Trophoblast cell (in vitro differentiated cells and primary cell): Measurements from ENCODE around the gene WASF1.

Experiments
- DNase-seq, 2 donors: peaks; one replicate each; pipeline ENCODE4 v3.0.0-alpha.2; 2016
- H2AFZ ChIP-seq: 2 replicates; pipeline ENCODE4 v1.6.1; 2013; ENCODE audit warnings: low read length, moderate library complexity, mild to moderate bottlenecking; ENCODE audit not compliant: insufficient read depth, poor library complexity
- H2AK5ac ChIP-seq: 2 replicates; pipeline ENCODE4 v1.6.1; 2013; ENCODE audit warnings: mild to moderate bottlenecking, low read length
- H2BK120ac ChIP-seq: 2 replicates; pipeline ENCODE4 v1.6.1; 2013; ENCODE audit warnings: low read length, mild to moderate bottlenecking, moderate library complexity; ENCODE audit not compliant: insufficient read depth, poor library complexity
- H2BK12ac ChIP-seq: 2 replicates; pipeline ENCODE4 v1.6.1; 2013; ENCODE audit warnings: mild to moderate bottlenecking, low read length, moderate library complexity
- H2BK5ac ChIP-seq: 2 replicates; pipeline ENCODE4 v1.6.1; 2013; ENCODE audit warnings: low read length, low read depth, moderate library complexity, mild to moderate bottlenecking; ENCODE audit not compliant: poor library complexity
- H3K14ac ChIP-seq: 2 replicates; pipeline ENCODE4 v1.6.1; 2013; ENCODE audit warnings: mild to moderate bottlenecking, low read length
- H3K18ac ChIP-seq: 2 replicates; pipeline ENCODE4 v1.6.1; 2013; ENCODE audit warnings: mild to moderate bottlenecking, low read length
- H3K23ac ChIP-seq: 2 replicates; pipeline ENCODE4 v1.6.1; 2013; ENCODE audit warnings: low read length
- H3K27ac ChIP-seq: 2 replicates; pipeline ENCODE4 v1.5.1; 2013; ENCODE audit warnings: low read depth, mild to moderate bottlenecking, inconsistent platforms, low read length, moderate library complexity
- H3K27me3 ChIP-seq: 2 replicates; pipeline ENCODE4 v1.6.1; 2013; ENCODE audit warnings: inconsistent platforms, mild to moderate bottlenecking, low read length, moderate library complexity; ENCODE audit not compliant: insufficient read depth
- H3K36me3 ChIP-seq, 2 experiments: 1 replicate in 1 of 2; 2 replicates in 1 of 2; pipeline ENCODE4 v1.6.1; 2013; ENCODE audit warnings: low read length in 2 of 2, mild to moderate bottlenecking in 2 of 2, moderate library complexity in 1 of 2; ENCODE audit not compliant: insufficient read depth in 2 of 2, control insufficient read depth in 1 of 2
- H3K4ac ChIP-seq: 2 replicates; pipeline ENCODE4 v1.6.1; 2013; ENCODE audit warnings: low read depth, mild to moderate bottlenecking, low read length, moderate library complexity
- H3K4me1 ChIP-seq, 2 experiments: 1 replicate in 1 of 2; 2 replicates in 1 of 2; pipeline ENCODE4 v1.6.1; 2013; ENCODE audit warnings: low read length in 2 of 2, mild to moderate bottlenecking in 2 of 2, moderate library complexity in 1 of 2; ENCODE audit not compliant: insufficient read depth in 2 of 2, control insufficient read depth in 1 of 2
- H3K4me2 ChIP-seq: 2 replicates; pipeline ENCODE4 v1.6.1; 2013; ENCODE audit warnings: inconsistent platforms, mild to moderate bottlenecking, low read length, moderate library complexity
- H3K4me3 ChIP-seq: 2 replicates; pipeline ENCODE4 v1.5.1; 2013; ENCODE audit warnings: mild to moderate bottlenecking, low read depth, low read length, inconsistent platforms
- H3K79me1 ChIP-seq: one replicate; pipeline ENCODE4 v1.6.1; 2013; ENCODE audit warnings: low read length
- H3K79me2 ChIP-seq: 2 replicates; pipeline ENCODE4 v1.6.1; 2013; ENCODE audit warnings: low read length, mild to moderate bottlenecking; ENCODE audit not compliant: control insufficient read depth, insufficient read depth, poor library complexity
- H3K9ac ChIP-seq: 2 replicates; pipeline ENCODE4 v1.6.1; 2013; ENCODE audit warnings: mild to moderate bottlenecking, low read length
- H3K9me3 ChIP-seq: 2 replicates; pipeline ENCODE4 v1.6.1; 2013; ENCODE audit warnings: low read depth, mild to moderate bottlenecking, control low read depth, inconsistent platforms, low read length; ENCODE audit not compliant: insufficient read depth
- H4K12ac ChIP-seq: 2 replicates; pipeline ENCODE4 v1.6.1; 2013; ENCODE audit warnings: low read depth, mild to moderate bottlenecking, low read length, moderate library complexity
- H4K8ac ChIP-seq: 2 replicates; pipeline ENCODE4 v1.6.1; 2013; ENCODE audit warnings: low read depth, mild to moderate bottlenecking, low read length, moderate library complexity
- H4K91ac ChIP-seq: one replicate; pipeline ENCODE4 v1.6.1; 2013; ENCODE audit warnings: low read depth, mild to moderate bottlenecking, low read length, moderate library complexity
- WGBS: extraction: QIAGEN DNeasy Blood & Tissue Kit; methylation state at CpG from one replicate; pipeline ENCODE4 v1.1.7; 2013; ENCODE audit warnings: missing lambda C conversion rate; ENCODE audit not compliant: insufficient read length, insufficient coverage; ENCODE audit errors: extremely low coverage; 5-methylcytosine and 5-hydroxymethylcytosine counted together

The WASF1 gene

GRCh38 chr6:110068592-110068967, 110.9 kb downstream of the WASF1 start:
- no peak overlapping the region for H2BK120ac ChIP-seq
- H3K14ac ChIP-seq: no peak overlapping the region
- no peak overlapping the region for H4K12ac ChIP-seq
- H3K4me2 ChIP-seq: no peak overlapping the region
- H3K4ac ChIP-seq: no peak overlapping the region
- no peaks in the 10 kb centered on the region for H3K27me3 ChIP-seq
- no peaks in the 10 kb centered on the region for H3K79me1 ChIP-seq
- H4K8ac ChIP-seq: no peak overlapping the region
- no peaks in the 10 kb centered on the region for H3K79me2 ChIP-seq
- no peak overlapping the region for H3K4me3 ChIP-seq
- no peak overlapping the region for H2AK5ac ChIP-seq
- DNase-seq: no peak
- H2BK12ac ChIP-seq: no peak overlapping the region
- no peaks in the 10 kb centered on the region for H3K9me3 ChIP-seq
- H3K36me3 ChIP-seq: no peaks in the 10 kb centered on the region
- H2AFZ ChIP-seq: no peak overlapping the region
- no peak overlapping the region for H2BK5ac ChIP-seq
- WGBS: no CpG with 5 or more reads among the region's 8 CpGs
- H3K4me1 ChIP-seq: no peaks in the 10 kb centered on the region
- H3K18ac ChIP-seq: no peak overlapping the region
- no peak overlapping the region for H3K9ac ChIP-seq
- H4K91ac ChIP-seq: no peak overlapping the region
- H3K27ac ChIP-seq: no peak overlapping the region
- H3K23ac ChIP-seq: no peak overlapping the region

DNA sequence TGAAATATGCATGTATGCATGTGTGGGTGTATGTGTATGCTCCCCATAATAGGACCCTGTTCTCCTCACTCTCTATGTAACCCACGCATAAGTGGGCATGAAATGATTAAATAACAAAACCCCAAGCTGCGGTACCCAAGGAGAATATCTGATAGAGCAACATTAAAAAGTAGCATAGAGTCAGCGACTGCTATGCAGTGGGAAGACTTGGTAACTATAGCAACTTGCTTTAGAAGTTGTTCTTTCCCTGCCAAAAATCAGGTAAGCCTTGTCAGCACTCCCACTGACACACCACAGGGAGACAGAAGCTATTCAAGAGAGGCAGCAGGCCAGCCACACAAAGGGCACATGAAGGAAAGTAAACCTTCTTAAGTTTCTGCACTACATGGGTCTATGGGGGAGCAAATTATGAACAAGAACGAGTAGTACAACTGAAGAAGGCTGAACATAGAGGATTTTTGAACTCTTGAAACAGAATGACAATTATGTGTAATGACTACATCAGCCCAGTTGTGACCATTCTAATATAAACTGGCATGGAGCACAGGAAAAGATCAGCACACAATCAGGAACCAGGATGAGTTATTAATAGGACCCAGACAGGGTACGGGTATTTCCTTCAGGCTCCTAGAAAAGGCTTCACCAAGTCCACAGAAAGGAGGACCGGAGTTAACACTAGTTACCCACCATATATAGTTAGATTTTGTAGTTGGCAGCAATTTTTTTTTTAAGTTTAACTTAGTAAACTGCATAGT, 111.5 kb downstream of the WASF1 start:
- Histone ChIP-seq H4K12ac (no peak overlapping the region), H4K8ac (no peak overlapping the region), H3K23ac (no peak overlapping the region), H3K9ac (no peak overlapping the region), H3K4me2 (no peak overlapping the region), H2BK120ac (no peak overlapping the region), H3K4me3 (no peak overlapping the region), H3K4ac (no peak overlapping the region), H3K27ac (no peak overlapping the region), H3K27me3 (no peaks in the 10 kb centered on the region), H3K79me2 (no peaks in the 10 kb centered on the region), H4K91ac (no peak overlapping the region), H3K4me1 (no peaks in the 10 kb centered on the region), H3K79me1 (no peaks in the 10 kb centered on the region), H2BK12ac (no peak overlapping the region), H3K14ac (no peak overlapping the region), H3K18ac (no peak overlapping the region), H2AFZ (no peak overlapping the region), H2BK5ac (no peak overlapping the region), H3K36me3 (no peaks in the 10 kb centered on the region), H2AK5ac (no peak overlapping the region), H3K9me3 (no peaks in the 10 kb centered on the region)
- no CpG with 5 or more reads among the region's 6 CpGs for WGBS
- no peak for DNase-seq

GRCh38 chr6:110064744-110065524, 114.5 kb downstream of the WASF1 start:
- no peak for DNase-seq
- Histone ChIP-seq H3K4me3 (no peak overlapping the region), H3K27me3 (no peaks in the 10 kb centered on the region), H2BK12ac (no peak overlapping the region), H4K91ac (no peak overlapping the region), H3K27ac (no peak overlapping the region), H3K14ac (no peak overlapping the region), H2AK5ac (no peak overlapping the region), H3K9me3 (no peaks in the 10 kb centered on the region), H3K4ac (no peak overlapping the region), H4K12ac (no peak overlapping the region), H3K36me3 (no peaks in the 10 kb centered on the region), H3K23ac (no peak overlapping the region), H4K8ac (no peak overlapping the region), H2AFZ (no peak overlapping the region), H3K18ac (no peak overlapping the region), H3K9ac (no peak overlapping the region), H2BK5ac (no peak overlapping the region), H2BK120ac (no peak overlapping the region), H3K79me1 (no peaks in the 10 kb centered on the region), H3K79me2 (no peaks in the 10 kb centered on the region), H3K4me1 (no peaks in the 10 kb centered on the region), H3K4me2 (no peak overlapping the region)
- WGBS: no CpG with 5 or more reads among the region's 5 CpGs

DNA sequence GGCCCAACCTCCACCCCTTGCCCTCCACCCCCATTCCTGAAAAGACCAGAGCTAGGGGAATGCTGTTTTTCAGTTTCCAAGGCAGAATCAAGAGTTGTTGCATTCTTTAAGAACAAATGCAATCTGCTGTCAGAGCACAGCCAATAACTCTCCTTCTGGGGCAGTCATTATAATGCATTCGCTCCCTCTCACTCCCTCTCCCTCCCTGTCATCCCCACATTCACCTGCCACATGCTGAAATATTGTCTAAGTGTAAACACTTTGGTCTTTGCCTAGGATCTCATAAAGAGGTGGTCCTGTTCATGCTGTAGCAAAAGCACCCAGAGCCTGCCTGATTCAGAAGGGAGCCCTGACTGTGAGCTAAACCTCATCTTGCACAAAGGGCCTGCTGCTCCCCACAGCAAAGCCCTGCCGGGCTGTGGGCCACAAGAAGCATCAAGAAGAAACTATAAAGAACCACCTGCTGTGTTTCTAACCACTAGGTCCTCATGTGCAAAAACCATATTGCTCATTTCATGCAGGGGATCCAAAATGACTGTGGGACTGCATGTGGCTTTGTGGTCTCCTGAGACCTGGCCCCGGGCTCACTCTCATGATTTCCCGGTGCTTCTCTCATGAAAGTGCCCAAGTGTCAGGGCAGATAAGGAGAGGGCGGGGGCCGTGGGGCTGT, 115.7 kb downstream of the WASF1 start:
- H3K79me2 ChIP-seq: no peaks in the 10 kb centered on the region
- no peak overlapping the region for H3K4ac ChIP-seq
- no peak overlapping the region for H3K4me2 ChIP-seq
- H3K4me3 ChIP-seq: no peak overlapping the region
- no peak overlapping the region for H2AFZ ChIP-seq
- no peak overlapping the region for H3K9ac ChIP-seq
- H3K23ac ChIP-seq: no peak overlapping the region
- H3K9me3 ChIP-seq: no peaks in the 10 kb centered on the region
- WGBS: no CpG with 5 or more reads among the region's 6 CpGs
- H4K91ac ChIP-seq: no peak overlapping the region
- H2BK12ac ChIP-seq: no peak overlapping the region
- H3K27ac ChIP-seq: no peak overlapping the region
- no peak for DNase-seq
- no peak overlapping the region for H4K12ac ChIP-seq
- H3K36me3 ChIP-seq: no peaks in the 10 kb centered on the region
- no peak overlapping the region for H2AK5ac ChIP-seq
- no peaks in the 10 kb centered on the region for H3K4me1 ChIP-seq
- no peaks in the 10 kb centered on the region for H3K79me1 ChIP-seq
- no peak overlapping the region for H3K14ac ChIP-seq
- H4K8ac ChIP-seq: no peak overlapping the region
- no peak overlapping the region for H2BK5ac ChIP-seq
- no peaks in the 10 kb centered on the region for H3K27me3 ChIP-seq
- no peak overlapping the region for H3K18ac ChIP-seq
- H2BK120ac ChIP-seq: no peak overlapping the region
